K562 (cell line): ENCODE results near the gene SLC34A2.

Experiments
- ADNP ChIP-seq: fragments of 200-800 bp; sonication (Bioruptor generic); IDR thresholded peaks from 2 replicates; pipeline ENCODE4 v1.6.1; 2016; ENCODE audit warnings: missing genetic modification characterization, missing compliant biosample characterization
- CREB1 ChIP-seq, 2 experiments: sonication (generic) in 1 of 2; formaldehyde crosslinking in 1 of 2; IDR thresholded peaks; 2 replicates each; pipeline versions ENCODE4 v1.6.1 to v1.8.0; 2012 to 2022; ENCODE audit warnings: inconsistent platforms in 1 of 2, mild to moderate bottlenecking in 1 of 2, missing genetic modification reagents in 1 of 2, moderate library complexity in 1 of 2
- EGR1 ChIP-seq: fragments of 450-650 bp; conservative IDR thresholded peaks from 2 replicates; pipeline ENCODE4 v1.6.1; 2017; ENCODE audit warnings: mild to moderate bottlenecking
- KLF6 ChIP-seq: fragments of 250-450 bp; sonication (Bioruptor Pico); IDR thresholded peaks from 2 replicates; pipeline ENCODE4 v1.4.0; 2020; ENCODE audit warnings: mild to moderate bottlenecking, moderate library complexity, borderline replicate concordance
- MAFG ChIP-seq: fragments of 450-650 bp; conservative IDR thresholded peaks from 2 replicates; pipeline ENCODE4 v1.6.1; 2016; ENCODE audit warnings: missing genetic modification characterization, missing compliant biosample characterization
- MYC ChIP-seq, 2 experiments: fragments of 250-450 bp in 1 of 2; sonication (Bioruptor Pico) in 1 of 2; IDR thresholded peaks; 2 replicates each; pipeline versions ENCODE4 v1.5.1 to v1.6.1; 2012 to 2021; ENCODE audit warnings: low read depth in 2 of 2, borderline replicate concordance in 1 of 2, improper control_type of control experiment in 1 of 2, low read length in 1 of 2, mild to moderate bottlenecking in 1 of 2, moderate library complexity in 1 of 2
- NONO ChIP-seq, 2 experiments: fragments of 200-400 bp in 1 of 2; fragments of 450-650 bp in 1 of 2; formaldehyde crosslinking in 1 of 2; IDR thresholded peaks; 2 replicates each; pipeline ENCODE4 v1.6.1; 2017; ENCODE audit warnings: low read depth in 2 of 2, mild to moderate bottlenecking in 2 of 2, moderate library complexity in 2 of 2, low read length in 1 of 2
- POLR2A ChIP-seq: fragments of 450-650 bp; conservative IDR thresholded peaks from 2 replicates; pipeline ENCODE4 v1.6.1; 2016
- SMARCA5 ChIP-seq: fragments of 450-650 bp; IDR thresholded peaks from 2 replicates; pipeline ENCODE4 v1.6.1; 2016
- TCFL5 ChIP-seq: fragments of 250-450 bp; sonication (Bioruptor Pico); conservative IDR thresholded peaks from 2 replicates; pipeline ENCODE4 v1.6.1; 2021; ENCODE audit warnings: mild to moderate bottlenecking, moderate library complexity, matching md5 sums
- ZBED1 ChIP-seq: IDR thresholded peaks from 2 replicates; pipeline ENCODE4 v1.6.1; 2014
- TF ChIP-seq, protein P1 (sequence below), 3 experiments: IDR thresholded peaks in 2 of 3; conservative IDR thresholded peaks in 1 of 3; 2 replicates each; pipeline ENCODE4 v1.5.1; 2011 to 2012; ENCODE audit warnings: low read length in 3 of 3, mild to moderate bottlenecking in 3 of 3, control low read depth in 2 of 3, improper control_type of control experiment in 1 of 3, inconsistent platforms in 1 of 3, low read depth in 1 of 3, mixed read lengths in 1 of 3, moderate library complexity in 1 of 3; ENCODE audit not compliant: insufficient read depth in 2 of 3

DNA sequence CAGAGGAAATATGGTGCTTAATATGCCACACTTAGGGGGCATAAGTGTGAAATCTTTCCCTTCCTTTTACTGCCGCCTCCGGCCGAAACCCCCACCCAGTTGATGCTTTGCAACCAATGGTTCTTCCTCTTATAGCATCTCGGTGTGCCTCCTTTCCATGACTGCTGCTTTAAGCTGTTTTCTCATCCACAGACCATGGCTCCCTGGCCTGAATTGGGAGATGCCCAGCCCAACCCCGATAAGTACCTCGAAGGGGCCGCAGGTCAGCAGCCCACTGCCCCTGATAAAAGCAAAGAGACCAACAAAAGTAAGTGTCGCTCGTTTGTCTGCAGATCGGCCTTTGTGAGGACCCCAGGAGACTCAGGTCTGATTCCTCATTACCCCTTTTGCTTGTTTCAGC lies 6.7 kb downstream of the SLC34A2 start:
- TF ChIP-seq SMARCA5 (no peak), ZBED1 (no peak), ADNP (tag) (no peak), POLR2A (no peak), CREB1 (IDR thresholded peaks at IDR 0.05) (no peak), CREB1 (CRISPR knock-in tag; IDR thresholded peaks at IDR 0.05) (no peak), KLF6 (CRISPR knock-in tag) (no peak), NONO (IDR thresholded peaks at IDR 0.05; ENCODE audit: low read depth in 2 of 2, low read length in 1 of 2) (no peak), TCFL5 (no peak), MAFG (tag) (no peak), EGR1 (no peak), MYC (IDR thresholded peaks at IDR 0.05; ENCODE audit: low read depth, low read length) (no peak), MYC (CRISPR knock-in tag; IDR thresholded peaks at IDR 0.05; ENCODE audit: borderline replicate concordance, low read depth) (no peak)
- TF ChIP-seq, protein P1, sequence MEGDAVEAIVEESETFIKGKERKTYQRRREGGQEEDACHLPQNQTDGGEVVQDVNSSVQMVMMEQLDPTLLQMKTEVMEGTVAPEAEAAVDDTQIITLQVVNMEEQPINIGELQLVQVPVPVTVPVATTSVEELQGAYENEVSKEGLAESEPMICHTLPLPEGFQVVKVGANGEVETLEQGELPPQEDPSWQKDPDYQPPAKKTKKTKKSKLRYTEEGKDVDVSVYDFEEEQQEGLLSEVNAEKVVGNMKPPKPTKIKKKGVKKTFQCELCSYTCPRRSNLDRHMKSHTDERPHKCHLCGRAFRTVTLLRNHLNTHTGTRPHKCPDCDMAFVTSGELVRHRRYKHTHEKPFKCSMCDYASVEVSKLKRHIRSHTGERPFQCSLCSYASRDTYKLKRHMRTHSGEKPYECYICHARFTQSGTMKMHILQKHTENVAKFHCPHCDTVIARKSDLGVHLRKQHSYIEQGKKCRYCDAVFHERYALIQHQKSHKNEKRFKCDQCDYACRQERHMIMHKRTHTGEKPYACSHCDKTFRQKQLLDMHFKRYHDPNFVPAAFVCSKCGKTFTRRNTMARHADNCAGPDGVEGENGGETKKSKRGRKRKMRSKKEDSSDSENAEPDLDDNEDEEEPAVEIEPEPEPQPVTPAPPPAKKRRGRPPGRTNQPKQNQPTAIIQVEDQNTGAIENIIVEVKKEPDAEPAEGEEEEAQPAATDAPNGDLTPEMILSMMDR (IDR thresholded peaks at IDR 0.05 in 2 of 3, conservative IDR thresholded peaks at IDR 0.05 in 1 of 3; ENCODE audit: insufficient read depth in 2 of 3, low read depth in 1 of 3, low read length in 3 of 3): no peak
